K562 (cell line): Measurements from ENCODE around the gene CDKL1. TPM values are rescaled to one million over a fixed set of nuclear protein-coding genes. Genes with fewer than 3 reads are reported as not detected.

Source experiments
- ATAC-seq: fragments of 200-7000 bp; cut with Tn5 transposase; 3 replicates; pipeline ENCODE4 v1.9.1; 2020; ENCODE audit warnings: moderate library complexity
- BruUV-seq: library from RNA; stranded (reverse); fragments of 400-500 nt; replicated peaks from 2 replicates; lab custom pipeline; 2021; lab: Mats Ljungman, UMichigan
- CTCF ChIA-PET: fragments of 300-600 bp; formaldehyde crosslinking; extraction: SDS; loops from one replicate; lab custom pipeline; 2021; ENCODE audit warnings: low intra/inter-chr PET ratio; lab: Yijun Ruan, JAX
- POLR2A ChIA-PET: fragments of 300-600, 350-650 bp; sonication (Branson Sonifier 250); formaldehyde crosslinking; extraction: SDS; loops from one replicate; lab custom pipeline; 2021; ENCODE audit warnings: antibody characterized with exemption, inconsistent platforms; lab: Yijun Ruan, JAX
- DNase-seq, 4 experiments: peaks; one replicate each; pipeline versions ENCODE4 v3.0.0 to v3.0.0-alpha.2; 2011 to 2018; ENCODE audit warnings: low spot score in 3 of 4, mixed read lengths in 3 of 4; ENCODE audit errors: extremely low read depth in 1 of 4
- FAIRE-seq: peaks from 2 replicates; lab custom pipeline; 2011; peaks lifted over from hg19 to GRCh38; lab: Jason Lieb, UNC
- H2AFZ ChIP-seq: 2 replicates; pipeline ENCODE4 v1.6.0; 2011; ENCODE audit warnings: low read depth, low read length, control low read depth, inconsistent platforms
- H3K27ac ChIP-seq: fragments of 200-600 bp; 3 replicates; pipeline ENCODE4 v1.8.0; 2011; ENCODE audit warnings: low read depth, mild to moderate bottlenecking, control low read depth, inconsistent platforms, low read length, moderate library complexity, mixed read lengths; ENCODE audit errors: extremely low read depth
- H3K27me3 ChIP-seq, 2 experiments: fragments of 300-600 bp in 1 of 2; 2 replicates in 1 of 2; 3 replicates in 1 of 2; pipeline versions ENCODE4 v1.6.0 to v1.8.0; 2011; ENCODE audit warnings: inconsistent platforms in 2 of 2, low read length in 2 of 2, mild to moderate bottlenecking in 1 of 2, mixed read lengths in 1 of 2, moderate library complexity in 1 of 2; ENCODE audit not compliant: control insufficient read depth in 2 of 2, insufficient read depth in 2 of 2
- H3K36me3 ChIP-seq: fragments of 300-600 bp; 3 replicates; pipeline ENCODE4 v1.8.0; 2011; ENCODE audit warnings: mild to moderate bottlenecking, low read length, inconsistent platforms; ENCODE audit not compliant: control insufficient read depth, insufficient read depth
- H3K4me1 ChIP-seq, 2 experiments: fragments of 200-600 bp in 1 of 2; replicated peaks in 1 of 2; 2 replicates in 1 of 2; 3 replicates in 1 of 2; pipeline versions ENCODE4 v1.5.1 to v1.8.0; 2011; ENCODE audit warnings: inconsistent platforms in 2 of 2, low read length in 2 of 2, mild to moderate bottlenecking in 1 of 2, mixed read lengths in 1 of 2, moderate library complexity in 1 of 2; ENCODE audit not compliant: control insufficient read depth in 2 of 2, insufficient read depth in 2 of 2
- H3K4me2 ChIP-seq: 2 replicates; pipeline ENCODE4 v1.6.1; 2011; ENCODE audit warnings: low read length, control low read depth, inconsistent platforms, mixed read lengths; ENCODE audit not compliant: insufficient read depth
- H3K4me3 ChIP-seq: fragments of 200-600 bp; sonication (generic), shearing (Covaris generic); 2 replicates; pipeline ENCODE4 v1.5.1; 2016; ENCODE audit warnings: control low read depth, inconsistent platforms
- H3K79me2 ChIP-seq: fragments of 200-600 bp; 3 replicates; pipeline ENCODE4 v1.8.0; 2011; ENCODE audit warnings: low read length, inconsistent platforms; ENCODE audit not compliant: control insufficient read depth, insufficient read depth
- H3K9ac ChIP-seq, 2 experiments: 2 replicates each; pipeline versions ENCODE4 v1.6.0 to v1.6.1; 2011; ENCODE audit warnings: low read depth in 2 of 2, low read length in 2 of 2, control low read depth in 1 of 2, inconsistent platforms in 1 of 2, mild to moderate bottlenecking in 1 of 2, mixed read lengths in 1 of 2; ENCODE audit not compliant: insufficient read depth in 1 of 2
- H3K9me1 ChIP-seq: one replicate; pipeline ENCODE4 v1.6.0; 2011; ENCODE audit warnings: inconsistent platforms, mild to moderate bottlenecking, low read length, moderate library complexity; ENCODE audit not compliant: control insufficient read depth, insufficient read depth
- H3K9me3 ChIP-seq: replicated peaks from 2 replicates; pipeline ENCODE4 v1.5.1; 2011; ENCODE audit warnings: low read depth, low read length, inconsistent platforms; ENCODE audit not compliant: control insufficient read depth, insufficient read depth
- H4K20me1 ChIP-seq: replicated peaks from 2 replicates; pipeline ENCODE4 v1.6.1; 2011; ENCODE audit warnings: low read length, inconsistent platforms, mixed read lengths; ENCODE audit not compliant: control insufficient read depth, insufficient read depth
- BRD9 ChIP-seq: fragments of 450-650 bp; IDR thresholded peaks from 2 replicates; pipeline ENCODE4 v1.6.1; 2018; ENCODE audit warnings: low read depth; ENCODE audit not compliant: partially characterized antibody
- COPS2 ChIP-seq: fragments of 450-650 bp; conservative IDR thresholded peaks from 2 replicates; pipeline ENCODE4 v1.6.1; 2016; ENCODE audit warnings: mild to moderate bottlenecking, moderate library complexity
- CREB1 ChIP-seq, 2 experiments: sonication (generic) in 1 of 2; formaldehyde crosslinking in 1 of 2; IDR thresholded peaks; 2 replicates each; pipeline versions ENCODE4 v1.6.1 to v1.8.0; 2012 to 2022; ENCODE audit warnings: inconsistent platforms in 1 of 2, mild to moderate bottlenecking in 1 of 2, missing genetic modification reagents in 1 of 2, moderate library complexity in 1 of 2
- DEAF1 ChIP-seq: fragments of 450-650 bp; formaldehyde crosslinking; IDR thresholded peaks from 2 replicates; pipeline ENCODE4 v1.4.0; 2020; ENCODE audit warnings: mild to moderate bottlenecking, moderate library complexity
- ETV6 ChIP-seq, 3 experiments: fragments of 150-350 bp in 1 of 3; sonication (generic) in 1 of 3; formaldehyde crosslinking in 1 of 3; IDR thresholded peaks; 2 replicates each; pipeline versions ENCODE4 v1.6.1 to v1.8.0; 2014 to 2022; ENCODE audit warnings: borderline replicate concordance in 2 of 3, low read depth in 2 of 3, antibody characterized with exemption in 1 of 3, low read length in 1 of 3, mild to moderate bottlenecking in 1 of 3, missing genetic modification reagents in 1 of 3
- KDM1A ChIP-seq, 2 experiments: fragments of 450-650 bp; IDR thresholded peaks; 2 replicates each; pipeline ENCODE4 v1.6.1; 2016; ENCODE audit warnings: mild to moderate bottlenecking in 2 of 2
- KLF6 ChIP-seq: fragments of 250-450 bp; sonication (Bioruptor Pico); IDR thresholded peaks from 2 replicates; pipeline ENCODE4 v1.4.0; 2020; ENCODE audit warnings: mild to moderate bottlenecking, moderate library complexity, borderline replicate concordance
- NFIX ChIP-seq: fragments of 250-450 bp; sonication (Bioruptor Pico); IDR thresholded peaks from 2 replicates; pipeline ENCODE4 v1.4.0; 2020; ENCODE audit warnings: low read depth, mild to moderate bottlenecking, moderate library complexity
- NUFIP1 ChIP-seq: fragments of 450-650 bp; IDR thresholded peaks from 2 replicates; pipeline ENCODE4 v1.6.1; 2018; ENCODE audit not compliant: partially characterized antibody
- PHF20 ChIP-seq: fragments of 450-650 bp; IDR thresholded peaks from 2 replicates; pipeline ENCODE4 v1.6.1; 2018; ENCODE audit not compliant: partially characterized antibody
- PML ChIP-seq: IDR thresholded peaks from 2 replicates; pipeline ENCODE4 v1.6.1; 2012; ENCODE audit warnings: low read length, inconsistent platforms
- SAFB2 ChIP-seq: fragments of 200-400 bp; formaldehyde crosslinking; IDR thresholded peaks from 2 replicates; pipeline ENCODE4 v1.6.1; 2018; ENCODE audit warnings: borderline replicate concordance, low read length, low read depth, moderate library complexity; ENCODE audit not compliant: severe bottlenecking
- SRSF7 ChIP-seq: fragments of 200-400 bp; formaldehyde crosslinking; optimal IDR thresholded peaks from 2 replicates; pipeline ENCODE3; 2017; ENCODE audit warnings: mild to moderate bottlenecking, low read depth, low read length
- U2AF2 ChIP-seq: fragments of 200-400 bp; formaldehyde crosslinking; optimal IDR thresholded peaks from 2 replicates; pipeline ENCODE3; 2017; ENCODE audit warnings: low read depth, mild to moderate bottlenecking, low read length
- ZBTB2 ChIP-seq: fragments of 450-650 bp; IDR thresholded peaks from 2 replicates; pipeline ENCODE4 v1.6.1; 2016; ENCODE audit warnings: antibody characterized with exemption
- ZNF511 ChIP-seq: sonication (generic); formaldehyde crosslinking; IDR thresholded peaks from 2 replicates; pipeline ENCODE4 v1.8.0; 2022; ENCODE audit warnings: mild to moderate bottlenecking, missing genetic modification reagents
- WGBS: fragments of 100-300 bp; shearing (Covaris generic); methylation state at CpG from one replicate; pipeline ENCODE4 v1.1.6; 2016; ENCODE audit warnings: low coverage, mixed read lengths; ENCODE audit not compliant: insufficient coverage; ENCODE audit errors: missing lambda C conversion rate; 5-methylcytosine and 5-hydroxymethylcytosine counted together
- in situ Hi-C: fragments of 300-500 bp; cut with MboI; formaldehyde crosslinking; loops from 4 replicates; pipeline ENCODE4 v1.15.0; 2018; ENCODE audit warnings: inconsistent platforms, mixed read lengths
- intact Hi-C: fragments of 100-400 bp; cut with micrococcal nuclease; formaldehyde crosslinking; loops from 2 replicates; pipeline ENCODE4 v1.14.2; 2022
- polyA plus RNA-seq, 8 experiments: library from polyadenylated mRNA; depleted of rRNA in 4 of 8; stranded (reverse) in 5 of 8; unstranded in 3 of 8; fragments of >200 nt; fragmentation: Nextera tagmentation in 2 of 8; fragmentation: Illumina TruSeq in 1 of 8; extraction: Ambion mirVana in 2 of 8; extraction: Trizol in 1 of 8; gene quantifications; 2 replicates each; pipeline versions ENCODE4 v1.2.1 to v1.2.3, GENCODE V29; 2011 to 2014; ENCODE audit warnings: inconsistent platforms in 1 of 8, missing spikeins in 1 of 8
- total RNA-seq, 7 experiments: library from RNA; depleted of rRNA in 6 of 7; stranded (reverse); fragments of >200 nt in 6 of 7; fragmentation: Illumina TruSeq in 2 of 7; extraction: Trizol in 2 of 7; gene quantifications; 2 replicates each; pipeline versions ENCODE4 v1.2.1 to v1.2.3, GENCODE V29; 2011 to 2021; ENCODE audit warnings: low replicate concordance in 1 of 7

The CDKL1 gene
- total and polyA plus RNA-seq, 9 of the 15 experiments (the other 6 are each of a cell fraction or from before 2014, with no cell fraction given), result 2.3 to 35.0 (median 7.5) TPM

DNA sequence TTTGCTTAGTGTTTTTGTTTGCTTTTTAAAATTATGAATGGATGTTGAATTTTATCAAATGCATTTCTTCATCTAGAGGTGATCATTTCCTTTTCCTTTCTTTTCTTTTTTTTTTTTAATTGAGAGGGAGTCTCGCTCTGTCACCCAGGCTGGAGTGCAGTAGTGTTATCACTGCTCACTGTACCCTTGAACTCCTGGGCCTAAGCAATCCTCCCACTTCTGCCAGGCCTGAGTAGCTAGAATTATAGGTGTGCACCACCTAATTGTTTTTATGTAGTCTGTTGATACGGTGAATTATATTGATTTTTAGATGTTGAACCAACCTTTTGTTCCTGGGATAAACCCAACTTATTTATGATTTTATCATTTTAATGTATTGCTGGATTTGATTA, 1.5 kb upstream of the CDKL1 start:
- Histone ChIP-seq H3K27me3 (no peaks in the 10 kb centered on the region), H3K9me1 (no peaks in the 10 kb centered on the region), H3K9me3 (no peaks in the 10 kb centered on the region), H3K36me3 (no peaks in the 10 kb centered on the region), H3K4me1 (peaks cover 5 to 15% of the 10 kb centered on the region in 2 experiments; a peak in 4 of 5 replicates), H3K79me2 (peaks cover 24% of the 10 kb centered on the region), H3K4me3 (no peak overlapping the region), H3K27ac (no peak overlapping the region), H3K9ac (no peak overlapping the region), H3K4me2 (no peak overlapping the region), H2AFZ (no peak overlapping the region), H4K20me1 (no peaks in the 10 kb centered on the region)
- intact Hi-C loops, result loop anchor here (5.0 kb wide), 1 partner anchor 134 kb away; the partner anchor contains the start of gene MAP4K5
- in situ Hi-C loops, result no loop called here
- WGBS, result 8% methylated on average over 1 of the region's 2 CpGs
- POLR2A ChIA-PET, result no interaction called here
- no peak for ATAC-seq
- no peak for FAIRE-seq
- BruUV-seq, result no TSS peak
- CTCF ChIA-PET, result no interaction called here
- DNase-seq, result no peak
- TF ChIP-seq DEAF1 (CRISPR knock-in tag) (no peak), CREB1 (IDR thresholded peaks at IDR 0.05) (no peak), CREB1 (CRISPR knock-in tag; IDR thresholded peaks at IDR 0.05) (no peak), ETV6 (IDR thresholded peaks at IDR 0.05; ENCODE audit: borderline replicate concordance in 1 of 2, low read depth in 2 of 2, low read length in 1 of 2) (no peak), ETV6 (CRISPR knock-in tag; IDR thresholded peaks at IDR 0.05; ENCODE audit: borderline replicate concordance) (no peak), ZNF511 (CRISPR knock-in tag) (no peak), ZBTB2 (no peak), BRD9 (no peak), COPS2 (no peak), KLF6 (no peak), PHF20 (no peak), NFIX (no peak), SAFB2 (no peak), SRSF7 (no peak), NUFIP1 (no peak), KDM1A (IDR thresholded peaks at IDR 0.05) (no peak), PML (no peak), U2AF2 (no peak)
